HG03521 (cell line): ENCODE data around the gene IL21R.
"Not testable (repeated sequence)": the region's sequence is repeated elsewhere in the genome, so short reads cannot be mapped to it uniquely, and the experiment has no call there.

Experiments
- ATAC-seq: cut with Tn5 transposase; IDR thresholded peaks from one replicate; pipeline ENCODE4 v1.9.1; 2021; ENCODE audit warnings: mild to moderate bottlenecking, moderate library complexity; ENCODE audit not compliant: unreplicated experiment

Gene IL21R

GRCh38 chr16:27426423-27427408 is 24.7 kb downstream of the IL21R start:
- peak; percentile 85 for ATAC-seq

- no peak for ATAC-seq
Measured at GRCh38 chr16:27427538-27427937, 25.6 kb downstream of the IL21R start.

- ATAC-seq: no peak
Measured at GRCh38 chr16:27428026-27428785, 26.2 kb downstream of the IL21R start.

- ATAC-seq: no peak
Measured at GRCh38 chr16:27429330-27429871, 27.4 kb downstream of the IL21R start.

GRCh38 chr16:27429981-27430441 is 28.0 kb downstream of the IL21R start:
- ATAC-seq: no peak

GRCh38 chr16:27430512-27430911 is 28.5 kb downstream of the IL21R start:
- ATAC-seq: no peak

GRCh38 chr16:27430923-27431484 is 29.0 kb downstream of the IL21R start:
- ATAC-seq: no peak

GRCh38 chr16:27431773-27432532 is 30.0 kb downstream of the IL21R start:
- ATAC-seq: no peak

- ATAC-seq: no peak
Measured at GRCh38 chr16:27432558-27432957, 30.6 kb downstream of the IL21R start.

GRCh38 chr16:27433191-27433590 is 31.2 kb downstream of the IL21R start:
- ATAC-seq: not testable (repeated sequence)

- ATAC-seq: no peak
Measured at GRCh38 chr16:27433636-27434035, 31.7 kb downstream of the IL21R start.

GRCh38 chr16:27434141-27435051 is 32.4 kb downstream of the IL21R start:
- ATAC-seq: no peak

- not testable (repeated sequence) for ATAC-seq
Measured at GRCh38 chr16:27435146-27435545, 33.2 kb downstream of the IL21R start.

GRCh38 chr16:27436065-27436464 is 34.1 kb downstream of the IL21R start:
- ATAC-seq: no peak

- ATAC-seq: no peak
Measured at GRCh38 chr16:27436921-27437650, 35.1 kb downstream of the IL21R start.

GRCh38 chr16:27437946-27438345 is 36.0 kb downstream of the IL21R start:
- ATAC-seq: no peak

- ATAC-seq: no peak
Measured at GRCh38 chr16:27439271-27440018, 37.5 kb downstream of the IL21R start.

GRCh38 chr16:27441276-27441675 is 39.3 kb downstream of the IL21R start:
- ATAC-seq: no peak
